ENCODE results near the gene SRSF4.
"Not testable (repeated sequence)": the region's sequence is repeated elsewhere in the genome, so short reads cannot be mapped to it uniquely, and the experiment has no call there.

Gene SRSF4

GRCh38 chr1:29181413-29182225, at the start of gene SRSF4:
Gene SRSF4 (minus strand): TSS chr1:29181900. CDS start chr1:29181752, 148 bp downstream.
- in situ Hi-C loops (cut with MboI; ENCODE audit: low sequenced_read_pairs), result loop anchor here (25.0 kb wide), 1 partner anchor 394 kb away; no protein-coding TSS in a partner anchor

- in situ Hi-C loops (cut with MboI; ENCODE audit: low sequenced_read_pairs), result loop anchor here (25.0 kb wide), 1 partner anchor 1482 kb away; the partner anchor contains the start of gene MATN1
Observed at GRCh38 chr1:29230553-29231378, 49.1 kb upstream of the SRSF4 start, which contains the start of gene MECR. Gene MECR (minus strand): TSS chr1:29230934. CDS start chr1:29230906, 28 bp downstream.

- in situ Hi-C loops (cut with MboI; ENCODE audit: low sequenced_read_pairs), result loop anchor here (25.0 kb wide), 1 partner anchor 1482 kb away; the partner anchor contains the start of gene MATN1
Observed at GRCh38 chr1:29230204-29230552, 48.5 kb upstream of the SRSF4 start.

- in situ Hi-C loops (cut with MboI; ENCODE audit: low sequenced_read_pairs), result loop anchor here (25.0 kb wide), 1 partner anchor 1485 kb away; the partner anchor contains the start of gene MATN1
Observed at GRCh38 chr1:29227511-29227910, 45.8 kb upstream of the SRSF4 start.

GRCh38 chr1:29225361-29225760, 43.7 kb upstream of the SRSF4 start:
- in situ Hi-C loops (cut with MboI; ENCODE audit: low sequenced_read_pairs), result loop anchor here (25.0 kb wide), 1 partner anchor 1487 kb away; the partner anchor contains the start of gene MATN1

- in situ Hi-C loops (cut with MboI; ENCODE audit: low sequenced_read_pairs), result no loop called here
Observed at GRCh38 chr1:29224356-29224837, 42.7 kb upstream of the SRSF4 start.

GRCh38 chr1:29223521-29223920, 41.8 kb upstream of the SRSF4 start:
- in situ Hi-C loops (cut with MboI; ENCODE audit: low sequenced_read_pairs), result no loop called here

- in situ Hi-C loops (cut with MboI; ENCODE audit: low sequenced_read_pairs), result no loop called here
Observed at GRCh38 chr1:29222686-29223085, 41.0 kb upstream of the SRSF4 start.

- in situ Hi-C loops (cut with MboI; ENCODE audit: low sequenced_read_pairs), result not testable (repeated sequence)
Observed at GRCh38 chr1:29222260-29222659, 40.6 kb upstream of the SRSF4 start.

GRCh38 chr1:29221296-29221695, 39.6 kb upstream of the SRSF4 start:
- in situ Hi-C loops (cut with MboI; ENCODE audit: low sequenced_read_pairs), result no loop called here

GRCh38 chr1:29218223-29218622, 36.5 kb upstream of the SRSF4 start:
- in situ Hi-C loops (cut with MboI; ENCODE audit: low sequenced_read_pairs), result no loop called here

GRCh38 chr1:29217633-29218032, 35.9 kb upstream of the SRSF4 start:
- in situ Hi-C loops (cut with MboI; ENCODE audit: low sequenced_read_pairs), result no loop called here

- in situ Hi-C loops (cut with MboI; ENCODE audit: low sequenced_read_pairs), result no loop called here
Observed at GRCh38 chr1:29213055-29213454, 31.4 kb upstream of the SRSF4 start.

- in situ Hi-C loops (cut with MboI; ENCODE audit: low sequenced_read_pairs), result no loop called here
Observed at GRCh38 chr1:29211086-29212030, 29.7 kb upstream of the SRSF4 start.

GRCh38 chr1:29210278-29211085, 28.8 kb upstream of the SRSF4 start:
- in situ Hi-C loops (cut with MboI; ENCODE audit: low sequenced_read_pairs), result no loop called here

GRCh38 chr1:29209173-29209572, 27.5 kb upstream of the SRSF4 start:
- in situ Hi-C loops (cut with MboI; ENCODE audit: low sequenced_read_pairs), result loop anchor here (10.0 kb wide), 1 partner anchor 324 kb away; no protein-coding TSS in a partner anchor

GRCh38 chr1:29208442-29208841, 26.7 kb upstream of the SRSF4 start:
- in situ Hi-C loops (cut with MboI; ENCODE audit: low sequenced_read_pairs), result loop anchor here (10.0 kb wide), 1 partner anchor 324 kb away; no protein-coding TSS in a partner anchor

- in situ Hi-C loops (cut with MboI; ENCODE audit: low sequenced_read_pairs), result loop anchor here (10.0 kb wide), 1 partner anchor 318 kb away; no protein-coding TSS in a partner anchor
Observed at GRCh38 chr1:29202584-29203340, 21.1 kb upstream of the SRSF4 start.

Measured in HL-60/S4 treated with phorbol 12-myristate 13-acetate at 8.2 ng/mL for 4 days and 3 days (cell line).